Peyer's patch (tissue), 4 donors: ENCODE results near the gene TH.

Experiments
- CTCF ChIP-seq, 6 experiments: fragments of 450-650 bp in 4 of 6; fragments of 200-600 bp in 2 of 6; sonication (generic) in 1 of 6; IDR thresholded peaks; one replicate each; pipeline ENCODE4 v1.5.1; 2017 to 2019; ENCODE audit warnings: antibody characterized with exemption in 6 of 6, mild to moderate bottlenecking in 3 of 6, moderate library complexity in 1 of 6
- POLR2A ChIP-seq, 2 donors: fragments of 450-650 bp; IDR thresholded peaks; one replicate each; pipeline ENCODE4 v1.5.1; 2017; ENCODE audit warnings: antibody characterized with exemption in 2 of 2, mild to moderate bottlenecking in 2 of 2, moderate library complexity in 2 of 2

- TF ChIP-seq CTCF (IDR thresholded peaks at IDR 0.05) (no peak), POLR2A (IDR thresholded peaks at IDR 0.05) (no peak)
These were observed 47.9 kb upstream of the TH start for GRCh38 chr11:2219318-2220017.
